Stimulated activated CD8-positive, alpha-beta memory T cell treated with anti-CD3 and anti-CD28 coated beads, Interleukin-7, amount 100 ng/mL, for 4 hours (primary cell): ENCODE data around the gene RCSD1.

ENCODE experiments used
- DNase-seq, 2 donors: peaks; one replicate each; pipeline ENCODE4 v3.0.0-alpha.2; 2020; ENCODE audit warnings: low read depth in 2 of 2

RCSD1 gene

DNA sequence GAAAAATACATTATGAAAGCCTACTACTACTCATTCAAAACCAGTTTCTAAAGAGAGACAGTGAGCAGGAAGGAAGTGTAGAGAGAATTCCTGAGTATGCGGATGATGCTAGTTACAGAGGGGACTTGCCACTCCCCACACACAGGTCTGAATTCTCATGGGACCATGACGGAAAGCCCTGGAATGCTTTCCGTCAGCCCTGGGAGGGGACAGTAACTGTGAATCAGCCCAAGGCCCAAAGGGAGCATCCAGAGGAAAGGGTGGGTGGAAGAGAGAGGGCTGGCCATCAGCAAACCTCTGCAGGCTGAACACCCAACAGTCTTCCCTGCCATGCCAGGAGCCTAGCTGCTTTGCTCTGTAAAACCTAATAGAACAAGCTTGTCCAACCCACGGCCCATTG lies 36.4 kb downstream of the RCSD1 start:
- DNase-seq = no peak

GRCh38 chr1:167667536-167667935 lies 37.5 kb downstream of the RCSD1 start:
- DNase-seq = no peak

DNA sequence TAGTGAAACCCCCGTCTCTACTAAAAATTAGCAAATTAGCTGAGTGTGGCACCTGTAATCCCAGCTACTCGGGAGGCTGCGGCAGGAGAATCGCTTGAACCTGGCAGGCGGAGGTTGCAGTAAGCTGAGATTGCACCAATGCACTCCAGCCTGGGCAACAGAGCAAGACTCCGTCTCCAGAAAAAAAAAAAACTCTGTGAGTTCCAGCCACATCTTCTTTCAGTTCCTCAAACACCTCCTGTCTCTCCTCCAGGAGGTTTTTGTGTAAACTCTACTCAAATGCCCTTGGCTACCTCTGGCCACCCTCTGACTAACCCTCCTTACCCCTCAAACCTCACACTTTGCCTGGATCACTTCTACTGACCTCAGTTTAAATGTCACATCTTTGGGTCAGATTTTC lies 38.1 kb downstream of the RCSD1 start:
- DNase-seq = no peak

DNA sequence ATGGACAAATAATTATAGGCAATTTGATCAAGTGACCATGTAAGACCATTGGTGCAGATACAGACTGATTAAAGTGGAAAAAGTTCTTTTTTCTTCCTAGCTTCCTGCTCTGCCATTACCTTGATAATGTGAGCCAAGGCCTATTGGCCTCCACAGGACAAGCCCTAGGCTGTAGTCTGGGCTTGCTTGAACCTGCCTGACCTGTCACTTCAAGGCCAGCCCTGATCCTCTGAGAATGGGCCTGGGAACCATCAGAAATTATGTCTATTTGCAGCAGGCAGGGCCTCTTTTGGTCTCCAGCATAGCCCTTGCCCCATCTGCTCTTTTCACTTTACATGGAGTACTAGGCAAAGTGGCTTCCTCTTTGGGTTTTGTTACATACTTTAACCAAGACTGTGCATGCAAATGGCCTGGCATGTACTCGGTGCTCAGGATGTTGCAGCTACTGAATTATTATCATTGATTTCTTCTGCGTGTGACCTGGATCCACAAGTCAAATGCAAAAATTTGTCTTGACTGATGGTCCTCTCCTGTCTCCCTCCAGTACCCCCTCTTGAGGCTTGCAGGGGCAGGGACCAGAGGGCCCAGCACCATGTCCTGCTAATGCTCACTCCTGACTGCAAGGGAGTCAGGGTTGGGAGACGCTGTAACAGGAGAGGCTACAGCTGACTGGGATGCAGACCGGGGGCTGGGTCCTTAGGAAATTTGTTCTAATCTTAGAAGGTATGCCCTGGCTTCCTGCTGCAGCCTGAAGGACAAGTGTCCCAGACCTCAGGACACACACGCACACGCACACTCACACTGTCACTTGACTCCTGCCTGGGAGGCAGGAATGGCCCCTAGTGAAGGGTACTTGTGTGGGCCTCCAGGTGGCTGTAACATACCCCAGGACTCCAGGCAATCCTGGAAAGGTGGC lies 39.4 kb downstream of the RCSD1 start:
- no peak for DNase-seq

DNA sequence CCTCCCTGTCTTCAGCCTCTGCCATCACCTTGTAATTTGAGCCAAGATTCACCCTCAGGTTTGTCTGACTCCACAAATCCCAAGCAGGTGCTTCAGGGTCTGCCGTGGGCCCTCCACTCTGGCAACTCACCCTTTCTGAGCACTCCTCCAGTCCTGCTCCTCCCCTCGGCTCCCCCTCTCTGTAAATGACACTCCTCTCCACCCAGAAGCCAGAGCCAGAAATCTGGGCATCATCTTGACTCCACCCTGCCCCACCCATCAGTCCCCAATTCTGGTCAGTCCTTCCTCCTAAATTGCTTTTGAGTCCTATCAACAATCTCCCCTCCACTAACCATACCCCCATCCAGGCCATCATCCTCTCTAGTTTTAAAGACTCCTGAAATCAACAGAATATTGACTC lies 40.5 kb downstream of the RCSD1 start:
- no peak for DNase-seq

DNA sequence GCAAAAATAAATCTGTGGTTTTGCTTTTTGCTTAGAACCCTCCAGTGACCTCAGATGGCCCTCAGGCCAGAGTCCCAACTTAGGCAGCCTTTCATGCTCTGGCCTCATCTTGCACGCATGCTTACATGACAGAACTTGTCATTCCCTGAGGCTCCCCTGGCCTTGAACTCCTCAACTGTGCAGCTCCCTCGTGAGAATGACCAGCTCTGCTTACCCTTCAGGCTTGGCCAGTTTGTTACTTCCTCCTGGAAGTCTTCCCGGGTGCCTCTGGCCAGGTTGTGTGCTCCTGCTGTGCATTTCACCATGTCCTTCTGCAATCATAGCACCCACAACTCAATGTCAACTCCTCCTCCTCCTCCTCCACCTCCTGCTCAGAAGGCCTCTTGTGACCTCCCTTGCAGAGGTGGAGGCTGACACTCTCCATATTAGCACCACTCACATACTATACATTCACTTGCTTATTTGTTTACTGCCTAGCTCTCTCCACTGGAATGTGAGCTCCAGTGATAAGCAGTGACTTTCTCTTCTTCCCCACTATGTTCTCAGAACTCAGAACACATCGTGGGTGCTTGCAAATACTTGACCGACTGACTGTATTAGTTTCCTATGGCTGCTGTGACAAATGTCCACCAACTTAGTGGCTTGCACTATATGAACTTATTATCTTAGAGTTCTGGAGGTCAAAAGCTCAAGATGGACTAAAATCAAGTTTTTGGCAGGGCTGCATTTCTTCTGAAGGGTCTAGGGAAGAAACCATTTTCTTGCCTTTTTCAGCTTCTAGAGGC lies 41.9 kb downstream of the RCSD1 start:
- DNase-seq = no peak

DNA sequence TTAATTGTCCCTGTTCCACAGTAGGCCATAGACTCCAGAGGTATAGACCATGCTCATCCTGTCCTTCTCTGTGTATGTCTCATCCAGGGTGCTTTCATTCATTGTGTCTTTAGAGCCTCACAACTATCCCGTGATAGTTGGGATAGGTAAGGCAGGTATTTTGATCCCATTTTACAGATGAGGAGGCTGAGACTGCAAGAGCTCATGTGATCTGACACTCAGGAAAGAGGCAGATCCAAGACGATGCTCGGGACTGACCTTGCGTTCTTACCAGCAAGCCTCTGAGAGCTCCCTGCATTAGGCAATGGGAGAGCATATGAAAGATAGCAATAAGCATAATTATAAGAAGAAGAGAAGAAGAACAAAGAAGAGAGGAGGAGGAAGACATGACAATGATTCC lies 42.8 kb downstream of the RCSD1 start:
- DNase-seq = no peak

DNA sequence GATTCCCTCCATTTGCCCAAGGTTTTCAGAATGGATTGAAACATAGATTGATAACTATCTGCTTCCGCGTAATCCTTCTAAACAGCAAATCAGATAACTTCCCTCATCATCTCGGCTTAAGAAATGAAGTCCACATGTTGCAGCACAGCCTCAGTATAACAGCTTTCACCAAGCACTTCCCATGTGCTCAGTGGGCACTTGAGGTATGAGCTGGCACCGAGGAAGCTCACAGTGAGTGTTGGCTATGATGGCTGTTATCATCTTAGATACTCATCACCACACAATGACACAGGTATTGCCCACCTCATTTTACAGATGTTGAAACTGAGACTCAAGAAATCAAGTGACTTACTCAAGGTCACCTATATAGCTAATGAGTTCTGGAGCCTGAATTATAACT lies 43.2 kb downstream of the RCSD1 start:
- DNase-seq = no peak

- no peak for DNase-seq
Observed at GRCh38 chr1:167674156-167674555, 44.1 kb downstream of the RCSD1 start.

DNA sequence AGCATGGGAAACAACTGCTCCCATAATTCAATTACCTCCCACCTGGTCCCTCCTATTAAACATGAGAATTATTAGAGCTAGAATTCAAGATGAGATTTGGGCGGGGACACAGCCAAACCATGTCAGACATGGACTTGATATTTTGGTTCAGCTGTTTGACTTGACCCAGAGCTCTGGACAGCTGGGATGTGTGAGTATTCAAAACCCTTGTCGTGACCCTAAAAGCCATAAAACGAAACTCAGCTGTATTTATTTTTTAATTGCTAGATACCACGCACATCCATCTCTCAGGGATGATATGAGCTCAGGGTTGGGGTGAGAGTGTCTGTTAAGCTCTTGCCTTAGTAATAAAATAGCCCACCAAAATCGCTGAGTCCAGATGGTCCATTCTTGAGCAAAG lies 45.4 kb downstream of the RCSD1 start:
- no peak for DNase-seq

GRCh38 chr1:167676205-167676915 lies 46.3 kb downstream of the RCSD1 start:
- no peak for DNase-seq

- DNase-seq = no peak
Observed at GRCh38 chr1:167676916-167677848, 47.1 kb downstream of the RCSD1 start.

DNA sequence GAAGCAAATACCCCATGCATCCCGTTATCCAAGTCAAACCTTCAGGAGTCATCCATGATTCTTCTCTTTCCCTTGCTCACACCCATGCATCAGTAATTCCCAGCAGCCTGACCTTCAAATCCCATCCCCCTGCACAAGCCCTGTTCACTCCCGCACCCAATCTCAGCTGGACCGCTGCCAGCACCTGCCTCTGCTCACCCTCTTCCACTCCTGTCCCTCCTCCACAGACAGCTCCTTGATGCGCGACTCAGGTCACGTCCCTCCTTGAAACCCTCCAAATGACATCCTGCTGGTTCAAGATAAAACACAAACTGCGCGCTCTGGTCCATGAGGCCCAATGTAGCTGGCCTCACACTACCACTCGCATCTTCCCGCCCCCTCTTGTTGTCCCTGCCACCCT lies 48.4 kb downstream of the RCSD1 start:
- DNase-seq = no peak

- DNase-seq = no peak
Observed at GRCh38 chr1:167678838-167679237, 48.8 kb downstream of the RCSD1 start.

GRCh38 chr1:167679714-167680113 lies 49.7 kb downstream of the RCSD1 start:
- DNase-seq = no peak

DNA sequence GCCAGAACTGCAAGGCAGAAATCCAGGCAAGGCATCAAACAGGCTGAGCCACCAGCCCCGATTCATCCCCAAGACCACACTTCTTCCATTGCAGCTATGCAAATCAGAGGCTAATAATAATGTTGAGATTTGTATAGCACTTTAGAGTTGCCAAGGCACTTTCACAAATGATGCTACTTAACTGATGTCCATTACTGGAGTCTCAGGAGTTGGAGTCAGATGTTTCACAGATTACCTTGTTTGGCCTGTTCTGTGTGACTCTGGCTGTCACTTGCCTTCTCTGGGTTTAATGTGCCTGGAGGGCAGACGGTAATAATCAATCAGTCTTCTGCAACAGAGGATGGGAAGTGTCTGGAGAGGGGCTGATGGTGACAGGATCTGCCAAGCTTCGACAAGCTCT lies 51.0 kb downstream of the RCSD1 start:
- no peak for DNase-seq

DNA sequence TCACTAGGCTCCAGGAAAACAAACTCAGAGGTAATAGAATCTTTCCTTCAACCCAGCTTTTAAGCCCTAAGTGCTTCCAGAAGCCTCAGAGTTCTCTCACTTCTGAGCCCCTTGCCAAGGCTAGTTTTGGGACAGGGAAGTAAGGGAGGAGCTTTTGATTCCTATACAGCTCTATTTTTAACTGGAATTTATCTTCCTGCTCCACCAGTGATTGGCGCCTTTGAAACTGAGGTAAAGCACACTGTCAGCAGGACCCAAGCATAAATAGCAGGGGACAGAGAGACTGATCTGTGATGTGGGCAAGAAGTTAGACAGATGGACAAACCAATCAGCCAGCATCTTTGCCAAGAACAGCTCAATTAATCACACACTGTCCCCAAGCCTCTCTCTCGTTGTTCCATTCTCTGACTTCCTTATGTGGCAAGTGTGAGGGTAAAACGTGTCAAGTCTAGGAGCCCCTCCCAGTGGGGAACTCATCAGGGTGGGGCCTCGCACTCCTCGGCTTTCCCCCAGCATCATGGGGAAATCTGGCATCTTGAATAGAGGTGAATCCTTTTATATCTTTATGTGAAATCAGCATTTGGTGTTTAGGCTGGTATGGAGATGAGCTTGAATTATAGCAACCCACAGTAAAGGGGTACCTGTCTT lies 51.5 kb downstream of the RCSD1 start:
- DNase-seq = no peak

- no peak for DNase-seq
Observed at GRCh38 chr1:167683226-167683625, 53.2 kb downstream of the RCSD1 start.

DNA sequence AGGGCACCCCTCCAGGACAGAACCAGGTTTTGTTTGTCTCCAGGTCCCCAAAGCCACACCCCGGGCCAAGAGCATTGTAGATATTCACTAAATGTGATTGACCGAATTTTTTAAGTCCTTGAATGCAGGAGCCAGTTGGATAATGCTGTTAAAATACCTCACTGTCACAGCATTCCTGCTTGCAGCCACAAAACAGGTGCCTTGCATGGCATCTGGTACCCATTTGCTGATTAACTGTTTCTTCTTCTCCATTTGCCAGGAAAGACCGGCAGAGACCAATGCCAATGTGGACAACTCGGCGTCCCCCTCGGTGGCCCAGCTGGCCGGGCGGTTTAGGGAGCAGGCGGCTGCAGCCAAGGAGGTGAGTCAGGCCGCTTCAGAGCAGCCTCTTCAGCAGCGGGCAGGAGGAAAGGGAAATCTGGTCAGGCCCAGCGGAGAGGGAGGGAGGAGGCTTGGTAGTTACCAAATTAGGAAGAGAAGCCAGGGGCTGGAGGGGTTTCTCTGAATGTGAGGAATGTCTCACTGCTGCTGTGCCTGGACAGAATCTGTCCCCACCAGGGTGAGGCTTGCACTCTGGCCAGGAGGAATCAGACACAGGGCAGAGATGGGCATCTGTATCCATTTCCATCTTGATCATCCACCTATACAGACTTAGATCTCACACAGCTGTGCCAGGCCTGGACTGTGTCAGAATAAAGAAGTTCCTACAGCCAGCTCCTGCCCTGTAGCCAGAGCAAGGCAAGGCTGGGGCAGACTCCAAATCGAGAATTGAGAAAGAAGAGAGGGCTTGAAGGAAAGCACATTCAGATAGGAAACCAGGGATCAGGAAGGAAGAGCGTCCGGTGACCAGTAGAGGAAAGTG lies 53.8 kb downstream of the RCSD1 start:
- DNase-seq = no peak

GRCh38 chr1:167685844-167686243 lies 55.8 kb downstream of the RCSD1 start:
- DNase-seq = no peak
